HG02938 (cell line): Measurements from ENCODE around the gene DYNC1LI1.

Experiments used
- ATAC-seq: cut with Tn5 transposase; IDR thresholded peaks from one replicate; pipeline ENCODE4 v1.9.1; 2021; ENCODE audit warnings: mild to moderate bottlenecking, moderate library complexity; ENCODE audit not compliant: unreplicated experiment

DYNC1LI1 gene

DNA sequence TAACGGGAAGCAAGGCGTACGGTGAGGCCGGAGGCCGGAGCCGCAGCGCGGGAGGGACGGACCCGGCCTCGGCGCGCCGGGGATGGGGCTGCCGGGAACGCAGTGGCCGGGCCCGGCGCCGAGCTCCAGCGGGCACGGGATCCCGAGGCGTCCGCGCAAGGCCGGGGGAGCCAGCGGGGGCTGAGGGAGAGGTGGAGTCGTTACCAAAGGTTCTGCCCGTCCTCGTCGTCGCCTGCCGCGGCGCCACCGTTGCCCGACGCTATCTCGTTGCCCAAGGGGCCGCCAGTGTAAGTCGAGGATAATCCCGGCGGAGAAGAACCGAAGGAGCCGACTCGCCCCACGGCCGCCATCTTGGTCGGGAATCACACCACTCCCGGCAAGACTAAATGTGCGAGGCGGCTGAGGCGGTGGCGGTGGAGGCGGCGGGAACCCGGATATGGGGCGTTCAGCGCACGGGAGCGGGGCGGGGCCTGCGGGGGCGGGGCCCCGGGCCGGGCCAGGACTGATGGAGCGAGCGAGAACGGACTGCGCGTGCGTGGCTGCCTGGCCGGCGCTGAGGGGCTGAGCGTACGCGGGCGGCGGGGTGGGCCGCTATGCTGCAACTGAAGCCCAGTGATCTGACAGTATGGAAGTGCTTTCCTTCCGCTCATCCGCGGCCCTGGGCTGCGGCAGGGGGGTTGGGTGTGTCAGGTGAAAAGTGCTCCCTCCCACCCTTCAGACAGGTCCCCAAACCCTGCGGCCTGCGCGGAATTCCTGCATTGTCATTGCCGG lies at the start of gene DYNC1LI1:
Gene DYNC1LI1, minus strand, starts transcription at position 438 of the 771 bp plus-strand sequence. Its CDS starts 88 bp downstream, at position 350.
- ATAC-seq, result peak; percentile 84

DNA sequence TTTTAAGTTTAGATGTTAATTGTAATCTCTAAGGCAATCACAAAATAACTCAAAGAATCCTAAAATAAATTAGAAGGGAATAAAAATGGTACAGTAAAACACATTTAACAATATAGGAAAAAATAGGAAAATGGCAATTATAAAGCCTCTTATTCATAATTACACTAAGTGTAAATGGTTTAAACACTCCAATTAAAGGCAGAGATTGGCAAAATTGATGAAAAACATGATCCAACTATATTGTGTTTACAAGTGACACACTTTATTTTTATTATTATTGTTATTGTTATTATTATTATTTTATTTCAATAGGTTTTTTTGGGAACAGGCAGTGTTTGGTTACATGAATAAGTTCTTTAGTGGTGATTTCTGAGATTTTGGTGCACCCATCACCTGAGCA lies 48.7 kb upstream of the DYNC1LI1 start:
- ATAC-seq, result no peak

GRCh38 chr3:32616267-32616962 lies 45.8 kb upstream of the DYNC1LI1 start:
- ATAC-seq, result no peak

GRCh38 chr3:32614956-32615355 lies 44.3 kb upstream of the DYNC1LI1 start:
- no peak for ATAC-seq

GRCh38 chr3:32613183-32613582 lies 42.5 kb upstream of the DYNC1LI1 start:
- ATAC-seq, result no peak

- ATAC-seq, result no peak
Observed at GRCh38 chr3:32612547-32612946, 41.9 kb upstream of the DYNC1LI1 start.

DNA sequence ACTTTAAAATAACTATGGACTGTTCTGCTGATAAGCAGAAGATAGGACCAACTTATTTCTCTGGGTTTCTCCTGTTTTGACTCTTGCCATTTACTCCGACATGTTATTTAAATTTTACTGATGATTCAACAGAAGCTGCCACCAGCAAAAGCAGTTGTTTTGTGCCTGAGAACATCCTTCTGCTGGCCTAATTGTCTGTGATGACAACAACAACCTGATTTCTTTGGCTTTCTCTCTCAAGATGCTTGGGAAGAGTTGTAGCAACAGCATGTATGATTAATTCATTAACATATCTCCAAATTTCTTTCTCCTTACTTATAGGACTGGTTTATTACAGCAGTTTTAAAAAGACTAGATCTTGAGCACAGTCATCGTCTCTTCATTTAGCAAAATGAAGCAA lies 36.9 kb upstream of the DYNC1LI1 start:
- ATAC-seq, result no peak

GRCh38 chr3:32606960-32607359 lies 36.3 kb upstream of the DYNC1LI1 start:
- ATAC-seq, result no peak

GRCh38 chr3:32606277-32606676 lies 35.6 kb upstream of the DYNC1LI1 start:
- ATAC-seq, result no peak

GRCh38 chr3:32603064-32603463 lies 32.4 kb upstream of the DYNC1LI1 start:
- no peak for ATAC-seq

DNA sequence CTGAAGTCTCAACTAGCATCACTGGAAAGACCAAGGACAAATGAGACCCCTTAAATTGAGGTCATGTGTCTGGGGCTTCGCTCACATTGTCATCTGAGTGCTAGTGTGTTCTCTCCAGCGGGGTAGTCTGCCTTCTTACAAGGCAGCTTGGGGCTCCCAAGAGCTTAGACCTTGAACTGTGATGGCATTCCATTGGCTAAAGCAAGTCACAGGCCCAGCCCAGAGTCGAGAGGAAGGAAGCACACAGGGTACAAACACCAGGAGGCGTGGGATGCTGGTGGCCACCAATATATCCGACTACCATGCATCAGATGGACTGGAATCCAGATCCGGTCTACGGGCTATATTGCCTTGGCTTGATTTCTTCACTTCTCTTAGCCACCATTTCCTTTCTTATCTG lies 31.5 kb upstream of the DYNC1LI1 start:
- ATAC-seq, result no peak

DNA sequence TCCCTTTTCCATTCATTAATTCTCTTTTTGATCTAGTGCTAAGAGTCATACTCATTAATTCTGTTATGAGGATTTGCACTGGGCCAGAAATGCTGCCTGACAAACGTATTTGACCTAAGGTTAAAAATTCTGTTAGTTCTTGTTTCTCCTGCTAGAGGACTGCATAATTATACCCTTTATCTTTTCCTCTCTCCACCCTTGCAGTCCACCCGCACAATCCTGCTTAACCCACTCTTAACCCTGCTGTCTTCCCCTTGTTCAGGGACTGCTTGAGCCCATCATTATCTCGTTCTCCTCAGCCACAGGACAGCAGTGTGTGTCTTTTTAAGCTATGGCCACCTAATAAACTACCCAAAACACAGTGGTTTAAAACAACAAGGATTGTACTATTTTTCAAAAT lies 31.1 kb upstream of the DYNC1LI1 start:
- no peak for ATAC-seq

- no peak for ATAC-seq
Observed at GRCh38 chr3:32597656-32598055, 27.0 kb upstream of the DYNC1LI1 start.

- ATAC-seq, result no peak
Observed at GRCh38 chr3:32596909-32597369, 26.3 kb upstream of the DYNC1LI1 start.

GRCh38 chr3:32596282-32596908 lies 25.7 kb upstream of the DYNC1LI1 start:
- ATAC-seq, result no peak

- ATAC-seq, result no peak
Observed at GRCh38 chr3:32595323-32595722, 24.7 kb upstream of the DYNC1LI1 start.

- no peak for ATAC-seq
Observed at GRCh38 chr3:32593903-32594525, 23.4 kb upstream of the DYNC1LI1 start.

- ATAC-seq, result no peak
Observed at GRCh38 chr3:32592696-32593353, 22.2 kb upstream of the DYNC1LI1 start.

GRCh38 chr3:32592011-32592410 lies 21.4 kb upstream of the DYNC1LI1 start:
- no peak for ATAC-seq

- no peak for ATAC-seq
Observed at GRCh38 chr3:32591186-32591585, 20.5 kb upstream of the DYNC1LI1 start.

- ATAC-seq, result no peak
Observed at GRCh38 chr3:32586356-32586755, 15.7 kb upstream of the DYNC1LI1 start.
